ENCODE results near the gene SRGAP1. TPM values are rescaled to one million over a fixed set of nuclear protein-coding genes. Genes with fewer than 3 reads are reported as not detected.

Gene SRGAP1
- total and polyA plus RNA-seq, 2 donors: 0.82 to 1.3 TPM

GRCh38 chr12:63900922-63901793 is 56.7 kb downstream of the SRGAP1 start:
- no peaks in the 10 kb centered on the region for H3K36me3 ChIP-seq (ENCODE audit: control insufficient read depth in 2 of 2, insufficient read depth in 2 of 2, low read length in 1 of 2)
- no peak overlapping the region for H3K4me3 ChIP-seq (ENCODE audit: low read length in 2 of 2)
- H3K9me3 ChIP-seq (ENCODE audit: control insufficient read depth in 2 of 2, insufficient read depth in 1 of 2, low read length in 1 of 2): no peaks in the 10 kb centered on the region
- no peak for DNase-seq (ENCODE audit: low read depth in 6 of 9, low spot score in 9 of 9)
- 93% methylated on average over 2 of the region's 2 CpGs for WGBS
- no peaks in the 10 kb centered on the region for H3K27me3 ChIP-seq (ENCODE audit: control insufficient read depth in 2 of 2, insufficient read depth in 1 of 2, low read length in 1 of 2)
- H3K27ac ChIP-seq (ENCODE audit: low read depth in 1 of 2, low read length in 1 of 2): no peak overlapping the region
- H3K4me1 ChIP-seq (ENCODE audit: control insufficient read depth in 2 of 2, insufficient read depth in 2 of 2, low read length in 2 of 2): no peaks in the 10 kb centered on the region

GRCh38 chr12:63904653-63905052 is 60.2 kb downstream of the SRGAP1 start:
- H3K36me3 ChIP-seq (ENCODE audit: control insufficient read depth in 2 of 2, insufficient read depth in 2 of 2, low read length in 1 of 2): no peaks in the 10 kb centered on the region
- no peak overlapping the region for H3K27ac ChIP-seq (ENCODE audit: low read depth in 1 of 2, low read length in 1 of 2)
- WGBS: 93% methylated on average over 4 of the region's 4 CpGs
- H3K27me3 ChIP-seq (ENCODE audit: control insufficient read depth in 2 of 2, insufficient read depth in 1 of 2, low read length in 1 of 2): no peaks in the 10 kb centered on the region
- no peak overlapping the region for H3K4me3 ChIP-seq (ENCODE audit: low read length in 2 of 2)
- DNase-seq (ENCODE audit: low read depth in 6 of 9, low spot score in 9 of 9): no peak
- no peaks in the 10 kb centered on the region for H3K4me1 ChIP-seq (ENCODE audit: control insufficient read depth in 2 of 2, insufficient read depth in 2 of 2, low read length in 2 of 2)
- H3K9me3 ChIP-seq (ENCODE audit: control insufficient read depth in 2 of 2, insufficient read depth in 1 of 2, low read length in 1 of 2): no peaks in the 10 kb centered on the region

- H3K4me1 ChIP-seq (ENCODE audit: control insufficient read depth in 2 of 2, insufficient read depth in 2 of 2, low read length in 2 of 2): no peaks in the 10 kb centered on the region
- H3K36me3 ChIP-seq (ENCODE audit: control insufficient read depth in 2 of 2, insufficient read depth in 2 of 2, low read length in 1 of 2): no peaks in the 10 kb centered on the region
- DNase-seq (ENCODE audit: low read depth in 6 of 9, low spot score in 9 of 9): no peak
- H3K27ac ChIP-seq (ENCODE audit: low read depth in 1 of 2, low read length in 1 of 2): no peak overlapping the region
- no peaks in the 10 kb centered on the region for H3K27me3 ChIP-seq (ENCODE audit: control insufficient read depth in 2 of 2, insufficient read depth in 1 of 2, low read length in 1 of 2)
- WGBS: 97% methylated on average over 4 of the region's 4 CpGs
- H3K9me3 ChIP-seq (ENCODE audit: control insufficient read depth in 2 of 2, insufficient read depth in 1 of 2, low read length in 1 of 2): no peaks in the 10 kb centered on the region
- no peak overlapping the region for H3K4me3 ChIP-seq (ENCODE audit: low read length in 2 of 2)
Measured at GRCh38 chr12:63905544-63905943, 61.0 kb downstream of the SRGAP1 start.

GRCh38 chr12:63906876-63907275 is 62.4 kb downstream of the SRGAP1 start:
- no peak for DNase-seq (ENCODE audit: low read depth in 6 of 9, low spot score in 9 of 9)
- no peaks in the 10 kb centered on the region for H3K9me3 ChIP-seq (ENCODE audit: control insufficient read depth in 2 of 2, insufficient read depth in 1 of 2, low read length in 1 of 2)
- 90% methylated on average over 1 of the region's 1 CpG for WGBS
- no peaks in the 10 kb centered on the region for H3K36me3 ChIP-seq (ENCODE audit: control insufficient read depth in 2 of 2, insufficient read depth in 2 of 2, low read length in 1 of 2)
- no peak overlapping the region for H3K4me3 ChIP-seq (ENCODE audit: low read length in 2 of 2)
- no peaks in the 10 kb centered on the region for H3K27me3 ChIP-seq (ENCODE audit: control insufficient read depth in 2 of 2, insufficient read depth in 1 of 2, low read length in 1 of 2)
- no peak overlapping the region for H3K27ac ChIP-seq (ENCODE audit: low read depth in 1 of 2, low read length in 1 of 2)
- no peaks in the 10 kb centered on the region for H3K4me1 ChIP-seq (ENCODE audit: control insufficient read depth in 2 of 2, insufficient read depth in 2 of 2, low read length in 2 of 2)

GRCh38 chr12:63907561-63907960 is 63.1 kb downstream of the SRGAP1 start:
- 95% methylated on average over 2 of the region's 2 CpGs for WGBS
- Histone ChIP-seq H3K36me3 (ENCODE audit: control insufficient read depth in 2 of 2, insufficient read depth in 2 of 2, low read length in 1 of 2) (no peaks in the 10 kb centered on the region), H3K27me3 (ENCODE audit: control insufficient read depth in 2 of 2, insufficient read depth in 1 of 2, low read length in 1 of 2) (no peaks in the 10 kb centered on the region), H3K27ac (ENCODE audit: low read depth in 1 of 2, low read length in 1 of 2) (no peak overlapping the region), H3K4me3 (ENCODE audit: low read length in 2 of 2) (no peak overlapping the region), H3K9me3 (ENCODE audit: control insufficient read depth in 2 of 2, insufficient read depth in 1 of 2, low read length in 1 of 2) (no peaks in the 10 kb centered on the region), H3K4me1 (ENCODE audit: control insufficient read depth in 2 of 2, insufficient read depth in 2 of 2, low read length in 2 of 2) (no peaks in the 10 kb centered on the region)
- DNase-seq (ENCODE audit: low read depth in 6 of 9, low spot score in 9 of 9): no peak

- Histone ChIP-seq H3K4me3 (ENCODE audit: low read length in 2 of 2) (no peak overlapping the region), H3K27ac (ENCODE audit: low read depth in 1 of 2, low read length in 1 of 2) (no peak overlapping the region), H3K27me3 (ENCODE audit: control insufficient read depth in 2 of 2, insufficient read depth in 1 of 2, low read length in 1 of 2) (no peaks in the 10 kb centered on the region), H3K9me3 (ENCODE audit: control insufficient read depth in 2 of 2, insufficient read depth in 1 of 2, low read length in 1 of 2) (no peaks in the 10 kb centered on the region), H3K36me3 (ENCODE audit: control insufficient read depth in 2 of 2, insufficient read depth in 2 of 2, low read length in 1 of 2) (no peaks in the 10 kb centered on the region), H3K4me1 (ENCODE audit: control insufficient read depth in 2 of 2, insufficient read depth in 2 of 2, low read length in 2 of 2) (no peaks in the 10 kb centered on the region)
- no peak for DNase-seq (ENCODE audit: low read depth in 6 of 9, low spot score in 9 of 9)
- whole genome bisulfite sequencing: 98% methylated on average over 1 of the region's 1 CpG
Measured at GRCh38 chr12:63909746-63910145, 65.2 kb downstream of the SRGAP1 start.

GRCh38 chr12:63911341-63911740 is 66.8 kb downstream of the SRGAP1 start:
- H3K27ac ChIP-seq (ENCODE audit: low read depth in 1 of 2, low read length in 1 of 2): no peak overlapping the region
- H3K9me3 ChIP-seq (ENCODE audit: control insufficient read depth in 2 of 2, insufficient read depth in 1 of 2, low read length in 1 of 2): no peaks in the 10 kb centered on the region
- WGBS: 92% methylated on average over 4 of the region's 4 CpGs
- DNase-seq (ENCODE audit: low read depth in 6 of 9, low spot score in 9 of 9): no peak
- H3K4me1 ChIP-seq (ENCODE audit: control insufficient read depth in 2 of 2, insufficient read depth in 2 of 2, low read length in 2 of 2): no peaks in the 10 kb centered on the region
- no peaks in the 10 kb centered on the region for H3K36me3 ChIP-seq (ENCODE audit: control insufficient read depth in 2 of 2, insufficient read depth in 2 of 2, low read length in 1 of 2)
- no peak overlapping the region for H3K4me3 ChIP-seq (ENCODE audit: low read length in 2 of 2)
- no peaks in the 10 kb centered on the region for H3K27me3 ChIP-seq (ENCODE audit: control insufficient read depth in 2 of 2, insufficient read depth in 1 of 2, low read length in 1 of 2)

- Histone ChIP-seq H3K4me1 (ENCODE audit: control insufficient read depth in 2 of 2, insufficient read depth in 2 of 2, low read length in 2 of 2) (no peaks in the 10 kb centered on the region), H3K27me3 (ENCODE audit: control insufficient read depth in 2 of 2, insufficient read depth in 1 of 2, low read length in 1 of 2) (no peaks in the 10 kb centered on the region), H3K4me3 (ENCODE audit: low read length in 2 of 2) (no peak overlapping the region), H3K36me3 (ENCODE audit: control insufficient read depth in 2 of 2, insufficient read depth in 2 of 2, low read length in 1 of 2) (no peaks in the 10 kb centered on the region), H3K9me3 (ENCODE audit: control insufficient read depth in 2 of 2, insufficient read depth in 1 of 2, low read length in 1 of 2) (no peaks in the 10 kb centered on the region), H3K27ac (ENCODE audit: low read depth in 1 of 2, low read length in 1 of 2) (no peak overlapping the region)
- WGBS: 73% methylated on average over 2 of the region's 2 CpGs
- no peak for DNase-seq (ENCODE audit: low read depth in 6 of 9, low spot score in 9 of 9)
Measured at GRCh38 chr12:63912651-63913050, 68.2 kb downstream of the SRGAP1 start.

GRCh38 chr12:63913929-63914328 is 69.4 kb downstream of the SRGAP1 start:
- Histone ChIP-seq H3K27ac (ENCODE audit: low read depth in 1 of 2, low read length in 1 of 2) (no peak overlapping the region), H3K4me3 (ENCODE audit: low read length in 2 of 2) (no peak overlapping the region), H3K27me3 (ENCODE audit: control insufficient read depth in 2 of 2, insufficient read depth in 1 of 2, low read length in 1 of 2) (no peaks in the 10 kb centered on the region), H3K4me1 (ENCODE audit: control insufficient read depth in 2 of 2, insufficient read depth in 2 of 2, low read length in 2 of 2) (no peaks in the 10 kb centered on the region), H3K9me3 (ENCODE audit: control insufficient read depth in 2 of 2, insufficient read depth in 1 of 2, low read length in 1 of 2) (no peaks in the 10 kb centered on the region), H3K36me3 (ENCODE audit: control insufficient read depth in 2 of 2, insufficient read depth in 2 of 2, low read length in 1 of 2) (no peaks in the 10 kb centered on the region)
- DNase-seq (ENCODE audit: low read depth in 6 of 9, low spot score in 9 of 9): no peak
- WGBS: 93% methylated on average over 2 of the region's 2 CpGs
